ENCODE measurements around the gene NFATC2.

DNA sequence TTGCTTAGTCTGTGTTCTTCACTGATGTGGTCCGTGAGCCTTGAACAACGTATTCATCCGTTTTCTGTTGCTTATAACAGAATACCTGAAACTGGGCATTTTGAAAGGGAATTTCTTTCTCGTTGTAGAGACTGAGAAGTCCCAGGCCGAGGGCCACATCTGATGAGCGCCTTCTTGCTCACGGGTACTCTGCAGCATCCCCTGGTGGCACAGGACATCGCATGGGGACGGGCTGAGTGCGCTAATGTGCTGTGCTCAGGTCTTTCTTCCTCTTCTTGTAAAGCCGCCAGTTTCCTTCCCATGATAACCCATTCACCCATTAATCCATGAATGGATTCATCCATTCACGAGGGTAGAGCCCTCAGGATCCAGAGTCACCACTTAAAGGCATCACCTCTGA lies 161.0 kb downstream of the NFATC2 start:
- TF ChIP-seq, protein P1, sequence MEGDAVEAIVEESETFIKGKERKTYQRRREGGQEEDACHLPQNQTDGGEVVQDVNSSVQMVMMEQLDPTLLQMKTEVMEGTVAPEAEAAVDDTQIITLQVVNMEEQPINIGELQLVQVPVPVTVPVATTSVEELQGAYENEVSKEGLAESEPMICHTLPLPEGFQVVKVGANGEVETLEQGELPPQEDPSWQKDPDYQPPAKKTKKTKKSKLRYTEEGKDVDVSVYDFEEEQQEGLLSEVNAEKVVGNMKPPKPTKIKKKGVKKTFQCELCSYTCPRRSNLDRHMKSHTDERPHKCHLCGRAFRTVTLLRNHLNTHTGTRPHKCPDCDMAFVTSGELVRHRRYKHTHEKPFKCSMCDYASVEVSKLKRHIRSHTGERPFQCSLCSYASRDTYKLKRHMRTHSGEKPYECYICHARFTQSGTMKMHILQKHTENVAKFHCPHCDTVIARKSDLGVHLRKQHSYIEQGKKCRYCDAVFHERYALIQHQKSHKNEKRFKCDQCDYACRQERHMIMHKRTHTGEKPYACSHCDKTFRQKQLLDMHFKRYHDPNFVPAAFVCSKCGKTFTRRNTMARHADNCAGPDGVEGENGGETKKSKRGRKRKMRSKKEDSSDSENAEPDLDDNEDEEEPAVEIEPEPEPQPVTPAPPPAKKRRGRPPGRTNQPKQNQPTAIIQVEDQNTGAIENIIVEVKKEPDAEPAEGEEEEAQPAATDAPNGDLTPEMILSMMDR (IDR thresholded peaks at IDR 0.05; ENCODE audit: poor library complexity), result no peak
- TF ChIP-seq EZH2phosphoT487 (IDR thresholded peaks at IDR 0.05; ENCODE audit: low read depth, severe bottlenecking, unreplicated experiment) (no peak), EZH2 (IDR thresholded peaks at IDR 0.05; ENCODE audit: borderline replicate concordance) (no peak)
